CD4-positive, alpha-beta T cell treated with Interleukin-12 subunit alpha and Interleukin-12 subunit beta, for 1 hour (primary cell): ENCODE results near the gene ZSWIM6.

Experiments used
- DNase-seq: peaks from one replicate; pipeline ENCODE4 v3.0.0-alpha.2; 2020

Gene ZSWIM6

GRCh38 chr5:61450493-61451279, 118.6 kb downstream of the ZSWIM6 start:
- no peak for DNase-seq

- no peak for DNase-seq
Observed at GRCh38 chr5:61455179-61456006, 123.3 kb downstream of the ZSWIM6 start.

- no peak for DNase-seq
Observed at GRCh38 chr5:61460471-61460870, 128.4 kb downstream of the ZSWIM6 start.

GRCh38 chr5:61461417-61461816, 129.4 kb downstream of the ZSWIM6 start:
- no peak for DNase-seq

GRCh38 chr5:61461926-61462325, 129.9 kb downstream of the ZSWIM6 start:
- DNase-seq, result no peak

GRCh38 chr5:61463596-61463995, 131.5 kb downstream of the ZSWIM6 start:
- no peak for DNase-seq

GRCh38 chr5:61464512-61464911, 132.5 kb downstream of the ZSWIM6 start:
- DNase-seq, result no peak

- no peak for DNase-seq
Observed at GRCh38 chr5:61465066-61465465, 133.0 kb downstream of the ZSWIM6 start.

GRCh38 chr5:61465496-61465895, 133.4 kb downstream of the ZSWIM6 start:
- DNase-seq, result no peak

GRCh38 chr5:61466017-61466416, 134.0 kb downstream of the ZSWIM6 start:
- DNase-seq, result no peak

- no peak for DNase-seq
Observed at GRCh38 chr5:61467766-61468482, 135.9 kb downstream of the ZSWIM6 start.

GRCh38 chr5:61468483-61468865, 136.4 kb downstream of the ZSWIM6 start:
- no peak for DNase-seq

- DNase-seq, result no peak
Observed at GRCh38 chr5:61471352-61471751, 139.3 kb downstream of the ZSWIM6 start.

- DNase-seq, result no peak
Observed at GRCh38 chr5:61472172-61472958, 140.3 kb downstream of the ZSWIM6 start.

GRCh38 chr5:61474746-61475145, 142.7 kb downstream of the ZSWIM6 start:
- DNase-seq, result no peak

- DNase-seq, result no peak
Observed at GRCh38 chr5:61477788-61478187, 145.7 kb downstream of the ZSWIM6 start.

GRCh38 chr5:61479850-61480614, 148.0 kb downstream of the ZSWIM6 start:
- no peak for DNase-seq

GRCh38 chr5:61482980-61483379, 150.9 kb downstream of the ZSWIM6 start:
- DNase-seq, result no peak

- no peak for DNase-seq
Observed at GRCh38 chr5:61486476-61486875, 154.4 kb downstream of the ZSWIM6 start.

- DNase-seq, result no peak
Observed at GRCh38 chr5:61489574-61489973, 157.5 kb downstream of the ZSWIM6 start.

- no peak for DNase-seq
Observed at GRCh38 chr5:61491861-61492260, 159.8 kb downstream of the ZSWIM6 start.

- DNase-seq, result no peak
Observed at GRCh38 chr5:61493973-61494372, 161.9 kb downstream of the ZSWIM6 start.
